Measurements from ENCODE around the gene G6PC2. TPM values are rescaled to one million over a fixed set of nuclear protein-coding genes. Genes with fewer than 3 reads are reported as not detected.

The G6PC2 gene
- total and polyA plus RNA-seq, 2 of the 8 experiments (the other 6 are each of a cell fraction or from before 2014, with no cell fraction given), result not detected

GRCh38 chr2:168929031-168929430 lies 27.9 kb downstream of the G6PC2 start:
- no peak for DNase-seq (ENCODE audit: low read depth in 1 of 2, low spot score in 2 of 2)
- CTCF ChIA-PET (ENCODE audit: partially characterized antibody), result no interaction called here
- H3K18ac ChIP-seq (ENCODE audit: extremely low read depth, low read length), result no peak overlapping the region

More at GRCh38 chr2:168929031-168929430, 27.9 kb downstream of the G6PC2 start:
- H3K27ac ChIP-seq (ENCODE audit: low read depth, low read length), result no peak overlapping the region
- no peak overlapping the region for H3K14ac ChIP-seq (ENCODE audit: insufficient read length)
- no peak overlapping the region for H3K23ac ChIP-seq (ENCODE audit: insufficient read length)
- no peaks in the 10 kb centered on the region for H3K23me2 ChIP-seq (ENCODE audit: low read depth, low read length)
- POLR2A ChIA-PET (ENCODE audit: partially characterized antibody), result no interaction called here
- no peak overlapping the region for H3K4ac ChIP-seq (replicated peaks; ENCODE audit: insufficient read length, low read depth, low read length)
- H2BK120ac ChIP-seq (replicated peaks; ENCODE audit: low read depth, low read length), result no peak overlapping the region
- no peak overlapping the region for H3K56ac ChIP-seq (replicated peaks; ENCODE audit: insufficient read length, low read depth, low read length)
- no peaks in the 10 kb centered on the region for H3K79me1 ChIP-seq (ENCODE audit: low read depth, low read length)
- H3K36me3 ChIP-seq (ENCODE audit: control insufficient read depth in 2 of 4, insufficient read depth in 4 of 4, low read length in 3 of 4), result no peaks in the 10 kb centered on the region
- H2BK5ac ChIP-seq (ENCODE audit: low read depth, low read length), result no peak overlapping the region
- no peak overlapping the region for H4K5ac ChIP-seq (ENCODE audit: insufficient read length, low read depth, low read length)
- 91% methylated on average over 3 of the region's 3 CpGs; no CpG with 5 or more reads in 1 of the 2 experiments for WGBS, 2 experiments (ENCODE audit: extremely low coverage in 1 of 2, insufficient coverage in 1 of 2, insufficient read length in 1 of 2, insufficient replicate concordance in 2 of 2, low coverage in 1 of 2, low lambda C conversion rate in 2 of 2, missing lambda C conversion rate in 1 of 2)
- H3K4me2 ChIP-seq (ENCODE audit: insufficient read depth in 1 of 2, low read depth in 2 of 2, low read length in 2 of 2), result no peak overlapping the region
- no peak overlapping the region for H2BK20ac ChIP-seq (ENCODE audit: low read length)
- H2BK12ac ChIP-seq (ENCODE audit: low read depth, low read length), result no peak overlapping the region
- H3K9me3 ChIP-seq (ENCODE audit: insufficient read depth in 2 of 2, low read depth in 1 of 2, low read length in 1 of 2), result no peaks in the 10 kb centered on the region
- H2BK15ac ChIP-seq (ENCODE audit: low read length), result no peak overlapping the region
- no peaks in the 10 kb centered on the region for H3K4me1 ChIP-seq (replicated peaks in 1 of 4; ENCODE audit: control insufficient read depth in 3 of 4, insufficient read depth in 4 of 4, low read length in 3 of 4)
- peaks cover 0 to 1% of the 10 kb centered on the region in 2 experiments for H4K20me1 ChIP-seq (replicated peaks in 1 of 2; ENCODE audit: control insufficient read depth in 1 of 2, insufficient read depth in 2 of 2, low read length in 2 of 2)
- no peak overlapping the region for H4K91ac ChIP-seq (replicated peaks; ENCODE audit: insufficient read length, low read length)
- TF ChIP-seq RBBP5 (IDR thresholded peaks at IDR 0.05; ENCODE audit: borderline replicate concordance, low read depth, low read length) (no peak), BACH1 (IDR thresholded peaks at IDR 0.05; ENCODE audit: low read length) (no peak), GTF2F1 (IDR thresholded peaks at IDR 0.05; ENCODE audit: borderline replicate concordance, low read depth, low read length) (no peak), ZNF274 (IDR thresholded peaks at IDR 0.05; ENCODE audit: borderline replicate concordance, extremely low read depth, low read length) (no peak), EP300 (IDR thresholded peaks at IDR 0.05; ENCODE audit: borderline replicate concordance in 1 of 2, low read depth in 2 of 2, low read length in 2 of 2) (no peak)
- no peaks in the 10 kb centered on the region for H3K27me3 ChIP-seq (replicated peaks in 1 of 4; ENCODE audit: control insufficient read depth in 3 of 4, extremely low read depth in 1 of 4, insufficient read depth in 3 of 4, low read length in 3 of 4)
- H3K79me2 ChIP-seq (ENCODE audit: control insufficient read depth in 1 of 2, insufficient read depth in 2 of 2, low read length in 2 of 2), result no peaks in the 10 kb centered on the region
- H3K9ac ChIP-seq (replicated peaks in 1 of 4; ENCODE audit: extremely low read depth in 1 of 4, low read depth in 3 of 4, low read length in 3 of 4), result peak overlapping the region in 1 of 4 experiments; percentile 34; a peak in 1 of 7 replicates
- no peak overlapping the region for H2AFZ ChIP-seq (ENCODE audit: low read length)
- no peak overlapping the region for H4K8ac ChIP-seq (ENCODE audit: extremely low read depth, insufficient read depth, low read length)
- H2AK5ac ChIP-seq (ENCODE audit: low read depth, low read length), result no peak overlapping the region
- H3K4me3 ChIP-seq (ENCODE audit: extremely low read depth in 1 of 4, insufficient read depth in 2 of 4, low read depth in 3 of 4, low read length in 4 of 4), result no peak overlapping the region
- no peak for FAIRE-seq
